Panc1 (cell line): Measurements from ENCODE around the gene MOCS1.

Experiments used
- POLR2AphosphoS5 ChIP-seq: IDR thresholded peaks from 2 replicates; pipeline ENCODE4 v1.6.1; 2012; ENCODE audit warnings: mild to moderate bottlenecking, low read depth, low read length, moderate library complexity
- SIN3A ChIP-seq: IDR thresholded peaks from 2 replicates; pipeline ENCODE4 v1.6.1; 2012; ENCODE audit warnings: low read depth, mild to moderate bottlenecking, low read length, moderate library complexity, borderline replicate concordance; ENCODE audit not compliant: insufficient read depth
- TCF7L2 ChIP-seq: IDR thresholded peaks from 2 replicates; pipeline ENCODE4 v1.6.1; 2011; ENCODE audit warnings: mild to moderate bottlenecking, low read depth, low read length, inconsistent platforms
- TF ChIP-seq, protein P1 (sequence below), 2 experiments: IDR thresholded peaks; 2 replicates each; pipeline ENCODE4 v1.6.1; 2011 to 2012; ENCODE audit warnings: low read depth in 2 of 2, control low read depth in 1 of 2, low read length in 1 of 2, mild to moderate bottlenecking in 1 of 2, moderate library complexity in 1 of 2; ENCODE audit not compliant: insufficient read depth in 1 of 2
- TF ChIP-seq, protein P2 (sequence below): fragments of 450-650 bp; IDR thresholded peaks from 2 replicates; pipeline ENCODE4 v1.5.1; 2017; ENCODE audit warnings: mild to moderate bottlenecking

DNA sequence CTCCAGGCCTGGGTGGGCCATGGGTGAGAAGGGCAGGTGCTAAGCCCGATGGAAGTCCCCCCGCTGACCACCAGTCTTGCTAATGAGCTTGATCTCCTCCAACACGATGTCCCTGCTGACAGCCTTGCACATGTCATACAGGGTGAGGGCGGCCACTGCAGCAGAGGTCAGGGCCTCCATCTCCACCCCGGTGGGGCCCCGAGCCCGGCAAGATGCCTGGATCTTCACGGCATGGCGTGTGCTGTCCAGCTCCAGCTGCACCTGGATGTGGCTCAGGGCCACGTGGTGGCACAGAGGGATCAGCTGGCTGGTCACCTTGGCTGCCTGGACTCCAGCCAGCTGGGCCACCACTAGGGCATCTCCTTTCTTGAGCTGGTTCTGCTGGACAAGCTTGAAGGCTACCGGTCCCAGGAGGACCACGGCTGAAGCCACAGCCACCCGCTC lies 27.9 kb downstream of the MOCS1 start:
- TF ChIP-seq, protein P1, sequence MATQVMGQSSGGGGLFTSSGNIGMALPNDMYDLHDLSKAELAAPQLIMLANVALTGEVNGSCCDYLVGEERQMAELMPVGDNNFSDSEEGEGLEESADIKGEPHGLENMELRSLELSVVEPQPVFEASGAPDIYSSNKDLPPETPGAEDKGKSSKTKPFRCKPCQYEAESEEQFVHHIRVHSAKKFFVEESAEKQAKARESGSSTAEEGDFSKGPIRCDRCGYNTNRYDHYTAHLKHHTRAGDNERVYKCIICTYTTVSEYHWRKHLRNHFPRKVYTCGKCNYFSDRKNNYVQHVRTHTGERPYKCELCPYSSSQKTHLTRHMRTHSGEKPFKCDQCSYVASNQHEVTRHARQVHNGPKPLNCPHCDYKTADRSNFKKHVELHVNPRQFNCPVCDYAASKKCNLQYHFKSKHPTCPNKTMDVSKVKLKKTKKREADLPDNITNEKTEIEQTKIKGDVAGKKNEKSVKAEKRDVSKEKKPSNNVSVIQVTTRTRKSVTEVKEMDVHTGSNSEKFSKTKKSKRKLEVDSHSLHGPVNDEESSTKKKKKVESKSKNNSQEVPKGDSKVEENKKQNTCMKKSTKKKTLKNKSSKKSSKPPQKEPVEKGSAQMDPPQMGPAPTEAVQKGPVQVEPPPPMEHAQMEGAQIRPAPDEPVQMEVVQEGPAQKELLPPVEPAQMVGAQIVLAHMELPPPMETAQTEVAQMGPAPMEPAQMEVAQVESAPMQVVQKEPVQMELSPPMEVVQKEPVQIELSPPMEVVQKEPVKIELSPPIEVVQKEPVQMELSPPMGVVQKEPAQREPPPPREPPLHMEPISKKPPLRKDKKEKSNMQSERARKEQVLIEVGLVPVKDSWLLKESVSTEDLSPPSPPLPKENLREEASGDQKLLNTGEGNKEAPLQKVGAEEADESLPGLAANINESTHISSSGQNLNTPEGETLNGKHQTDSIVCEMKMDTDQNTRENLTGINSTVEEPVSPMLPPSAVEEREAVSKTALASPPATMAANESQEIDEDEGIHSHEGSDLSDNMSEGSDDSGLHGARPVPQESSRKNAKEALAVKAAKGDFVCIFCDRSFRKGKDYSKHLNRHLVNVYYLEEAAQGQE (IDR thresholded peaks at IDR 0.05; ENCODE audit: insufficient read depth in 1 of 2, low read depth in 2 of 2, low read length in 1 of 2), result no peak
- TF ChIP-seq, protein P2, sequence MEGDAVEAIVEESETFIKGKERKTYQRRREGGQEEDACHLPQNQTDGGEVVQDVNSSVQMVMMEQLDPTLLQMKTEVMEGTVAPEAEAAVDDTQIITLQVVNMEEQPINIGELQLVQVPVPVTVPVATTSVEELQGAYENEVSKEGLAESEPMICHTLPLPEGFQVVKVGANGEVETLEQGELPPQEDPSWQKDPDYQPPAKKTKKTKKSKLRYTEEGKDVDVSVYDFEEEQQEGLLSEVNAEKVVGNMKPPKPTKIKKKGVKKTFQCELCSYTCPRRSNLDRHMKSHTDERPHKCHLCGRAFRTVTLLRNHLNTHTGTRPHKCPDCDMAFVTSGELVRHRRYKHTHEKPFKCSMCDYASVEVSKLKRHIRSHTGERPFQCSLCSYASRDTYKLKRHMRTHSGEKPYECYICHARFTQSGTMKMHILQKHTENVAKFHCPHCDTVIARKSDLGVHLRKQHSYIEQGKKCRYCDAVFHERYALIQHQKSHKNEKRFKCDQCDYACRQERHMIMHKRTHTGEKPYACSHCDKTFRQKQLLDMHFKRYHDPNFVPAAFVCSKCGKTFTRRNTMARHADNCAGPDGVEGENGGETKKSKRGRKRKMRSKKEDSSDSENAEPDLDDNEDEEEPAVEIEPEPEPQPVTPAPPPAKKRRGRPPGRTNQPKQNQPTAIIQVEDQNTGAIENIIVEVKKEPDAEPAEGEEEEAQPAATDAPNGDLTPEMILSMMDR, result no peak
- TF ChIP-seq POLR2AphosphoS5, result no peak
- TF ChIP-seq TCF7L2, result no peak
- no peak for TF ChIP-seq SIN3A
